Measurements from ENCODE around the gene LRRC34. TPM values are rescaled to one million over a fixed set of nuclear protein-coding genes. Genes with fewer than 3 reads are reported as not detected.

LRRC34 gene
- total RNA-seq, result 2.0 and 7.9 TPM in 2 replicates

GRCh38 chr3:169812332-169813235 is at the start of gene LRRC34, which contains the start of gene LRRIQ4:
Gene LRRC34, minus strand, starts transcription at chr3:169812904. Its CDS starts 356 bp downstream, at chr3:169812548.
Gene LRRIQ4, plus strand, starts transcription at chr3:169812870. Its CDS starts 9,052 bp downstream, at chr3:169821922.

GRCh38 chr3:169772897-169773816 is 39.5 kb downstream of the LRRC34 start, which contains the start of gene MYNN:
Gene MYNN, plus strand, starts transcription at chr3:169773396. Its CDS starts 900 bp downstream, at chr3:169774296.

GRCh38 chr3:169769287-169770181 is 43.2 kb downstream of the LRRC34 start, which contains the start of gene ACTRT3:
Gene ACTRT3, minus strand, starts transcription at chr3:169769561. Its CDS starts 41 bp downstream, at chr3:169769520.

GRCh38 chr3:169764882-169765612 is 47.7 kb downstream of the LRRC34 start, which contains the start of gene TERC:
Gene TERC, minus strand, starts transcription at chr3:169765060.

Other genes starting within 250 kb of the LRRC34 start
- 69.8 and 104 TPM in 2 replicates for gene MECOM, start 149.2 kb downstream of the LRRC34 start, total RNA-seq
- gene TERC, start 47.8 kb downstream of the LRRC34 start, total RNA-seq, result 254 and 264 TPM in 2 replicates
- 4.8 and 5.4 TPM in 2 replicates for gene ACTRT3, start 43.3 kb downstream of the LRRC34 start, total RNA-seq
- 21.0 and 28.2 TPM in 2 replicates for gene MYNN, start 39.5 kb downstream of the LRRC34 start, total RNA-seq
- gene LRRIQ4, start within 50 bp of the LRRC34 start, total RNA-seq, result not detected in 2 replicates
- gene LRRC31, start 57.0 kb upstream of the LRRC34 start, total RNA-seq, result not detected in 2 replicates
- not detected in 2 replicates for gene SAMD7, start 98.7 kb upstream of the LRRC34 start, total RNA-seq
- 46.3 and 49.0 TPM in 2 replicates for gene SEC62, start 153.9 kb upstream of the LRRC34 start, total RNA-seq
- 0.29 and 0.33 TPM in 2 replicates for gene GPR160, start 225.1 kb upstream of the LRRC34 start, total RNA-seq

Data from smooth muscle cell of trachea (primary cell).